Measurements from ENCODE around the gene TSPAN4. TPM values are rescaled to one million over a fixed set of nuclear protein-coding genes. Genes with fewer than 3 reads are reported as not detected.

Gene TSPAN4
- 23.2 TPM for polyA plus RNA-seq (2013)

- H3K4me3 ChIP-seq (ENCODE audit: control insufficient read depth in 1 of 7, extremely low read depth in 1 of 7, insufficient read depth in 4 of 7, low read depth in 2 of 7, low read length in 6 of 7): peak within 1 kb of the TSS; percentile 81 to 99 (median 88)
- H3K36me3 ChIP-seq (ENCODE audit: control insufficient read depth in 4 of 4, insufficient read depth in 4 of 4, low read length in 3 of 4): peaks cover 2 to 32% (median 23%) of the 10 kb centered on the region in 4 experiments
- under 1% methylated on average over 62 of the region's 87 CpGs for WGBS (ENCODE audit: insufficient coverage)
- peak within 1 kb of the TSS; percentile 84 to 95 for H3K27ac ChIP-seq (ENCODE audit: insufficient read depth in 1 of 2, low read depth in 1 of 2, low read length in 2 of 2, poor library complexity in 1 of 2, severe bottlenecking in 2 of 2)
- no peaks in the 10 kb centered on the region for H3K9me3 ChIP-seq (ENCODE audit: control extremely low read depth in 1 of 5, control insufficient read depth in 4 of 5, insufficient read depth in 2 of 5, low read depth in 1 of 5, low read length in 4 of 5)
- POLR2A ChIA-PET: interaction anchor here (0.6 to 4.2 kb wide), 8 partner anchors 8 to 33 kb away, joined by 3 to 19 read pairs (median 4); partner anchors contain the start of genes CD151 and PNPLA2
- CTCF ChIA-PET: interaction anchor here (1.0 to 2.4 kb wide), 4 partner anchors 9 to 29 kb away, joined by 4 to 8 read pairs (median 4); partner anchors contain the start of gene PNPLA2
- peak; percentile 84 to 93 (median 92) for DNase-seq
- peaks cover 0 to 52% (median 51%) of the 10 kb centered on the region in 4 experiments for H3K4me1 ChIP-seq (ENCODE audit: control extremely low read depth in 1 of 4, control insufficient read depth in 4 of 4, insufficient read depth in 4 of 4, low read length in 3 of 4)
- H3K27me3 ChIP-seq (replicated peaks in 2 of 5; ENCODE audit: control insufficient read depth in 4 of 5, insufficient read depth in 5 of 5, low read length in 4 of 5): no peaks in the 10 kb centered on the region
Observed at GRCh38 chr11:842370-843002, at the start of gene TSPAN4, which contains the start of gene POLR2L. Gene TSPAN4, plus strand, starts transcription at chr11:842852. Its CDS starts 7,453 bp downstream, at chr11:850305. Gene POLR2L, minus strand, starts transcription at chr11:842529. Its CDS starts 21 bp downstream, at chr11:842508.

- peaks cover 4 to 32% (median 27%) of the 10 kb centered on the region in 4 experiments for H3K4me1 ChIP-seq (ENCODE audit: control extremely low read depth in 1 of 4, control insufficient read depth in 4 of 4, insufficient read depth in 4 of 4, low read length in 3 of 4)
- ChIA-PET POLR2A (no interaction called here), CTCF (interaction anchor here (0.7 kb wide), 1 partner anchor 65 kb away, joined by 3 read pairs; no protein-coding TSS in a partner anchor)
- no peak for DNase-seq
- H3K4me3 ChIP-seq (ENCODE audit: control insufficient read depth in 1 of 7, extremely low read depth in 1 of 7, insufficient read depth in 4 of 7, low read depth in 2 of 7, low read length in 6 of 7): no peak overlapping the region
- no peak overlapping the region for H3K27ac ChIP-seq (ENCODE audit: insufficient read depth in 1 of 2, low read depth in 1 of 2, low read length in 2 of 2, poor library complexity in 1 of 2, severe bottlenecking in 2 of 2)
- peaks cover 4 to 34% (median 20%) of the 10 kb centered on the region in 4 experiments for H3K36me3 ChIP-seq (ENCODE audit: control insufficient read depth in 4 of 4, insufficient read depth in 4 of 4, low read length in 3 of 4)
- peaks cover 0 to 30% (median 9%) of the 10 kb centered on the region in 5 experiments for H3K27me3 ChIP-seq (replicated peaks in 2 of 5; ENCODE audit: control insufficient read depth in 4 of 5, insufficient read depth in 5 of 5, low read length in 4 of 5)
- WGBS (ENCODE audit: insufficient coverage): 95% methylated on average over 10 of the region's 13 CpGs
- no peaks in the 10 kb centered on the region for H3K9me3 ChIP-seq (ENCODE audit: control extremely low read depth in 1 of 5, control insufficient read depth in 4 of 5, insufficient read depth in 2 of 5, low read depth in 1 of 5, low read length in 4 of 5)
Observed at GRCh38 chr11:792873-793272, 49.8 kb upstream of the TSPAN4 start.

- no peak for DNase-seq
- Histone ChIP-seq H3K27me3 (replicated peaks in 2 of 5; ENCODE audit: control insufficient read depth in 4 of 5, insufficient read depth in 5 of 5, low read length in 4 of 5) (peaks cover 0 to 25% (median 9%) of the 10 kb centered on the region in 5 experiments), H3K27ac (ENCODE audit: insufficient read depth in 1 of 2, low read depth in 1 of 2, low read length in 2 of 2, poor library complexity in 1 of 2, severe bottlenecking in 2 of 2) (no peak overlapping the region), H3K9me3 (ENCODE audit: control extremely low read depth in 1 of 5, control insufficient read depth in 4 of 5, insufficient read depth in 2 of 5, low read depth in 1 of 5, low read length in 4 of 5) (no peaks in the 10 kb centered on the region), H3K4me1 (ENCODE audit: control extremely low read depth in 1 of 4, control insufficient read depth in 4 of 4, insufficient read depth in 4 of 4, low read length in 3 of 4) (peaks cover 4 to 30% (median 26%) of the 10 kb centered on the region in 4 experiments), H3K4me3 (ENCODE audit: control insufficient read depth in 1 of 7, extremely low read depth in 1 of 7, insufficient read depth in 4 of 7, low read depth in 2 of 7, low read length in 6 of 7) (no peak overlapping the region), H3K36me3 (ENCODE audit: control insufficient read depth in 4 of 4, insufficient read depth in 4 of 4, low read length in 3 of 4) (peaks cover 4 to 34% (median 20%) of the 10 kb centered on the region in 4 experiments)
- WGBS (ENCODE audit: insufficient coverage): 95% methylated on average over 7 of the region's 7 CpGs
- ChIA-PET POLR2A (no interaction called here), CTCF (interaction anchor here (0.7 kb wide), 1 partner anchor 66 kb away, joined by 3 read pairs; no protein-coding TSS in a partner anchor)
Observed at GRCh38 chr11:793556-793955, 49.1 kb upstream of the TSPAN4 start.

GRCh38 chr11:794013-794765 is 48.5 kb upstream of the TSPAN4 start:
- WGBS (ENCODE audit: insufficient coverage): 96% methylated on average over 28 of the region's 31 CpGs
- H3K4me1 ChIP-seq (ENCODE audit: control extremely low read depth in 1 of 4, control insufficient read depth in 4 of 4, insufficient read depth in 4 of 4, low read length in 3 of 4): peaks cover 4 to 30% (median 26%) of the 10 kb centered on the region in 4 experiments
- DNase-seq: no peak
- peaks cover 4 to 35% (median 20%) of the 10 kb centered on the region in 4 experiments for H3K36me3 ChIP-seq (ENCODE audit: control insufficient read depth in 4 of 4, insufficient read depth in 4 of 4, low read length in 3 of 4)
- H3K27ac ChIP-seq (ENCODE audit: insufficient read depth in 1 of 2, low read depth in 1 of 2, low read length in 2 of 2, poor library complexity in 1 of 2, severe bottlenecking in 2 of 2): no peak overlapping the region
- peaks cover 0 to 19% (median 6%) of the 10 kb centered on the region in 5 experiments for H3K27me3 ChIP-seq (replicated peaks in 2 of 5; ENCODE audit: control insufficient read depth in 4 of 5, insufficient read depth in 5 of 5, low read length in 4 of 5)
- ChIA-PET POLR2A (no interaction called here), CTCF (interaction anchor here (0.9 kb wide), 1 partner anchor 15 kb away, joined by 3 read pairs; no protein-coding TSS in a partner anchor)
- H3K4me3 ChIP-seq (ENCODE audit: control insufficient read depth in 1 of 7, extremely low read depth in 1 of 7, insufficient read depth in 4 of 7, low read depth in 2 of 7, low read length in 6 of 7): no peak overlapping the region
- no peaks in the 10 kb centered on the region for H3K9me3 ChIP-seq (ENCODE audit: control extremely low read depth in 1 of 5, control insufficient read depth in 4 of 5, insufficient read depth in 2 of 5, low read depth in 1 of 5, low read length in 4 of 5)

- DNase-seq: no peak
- Histone ChIP-seq H3K9me3 (ENCODE audit: control extremely low read depth in 1 of 5, control insufficient read depth in 4 of 5, insufficient read depth in 2 of 5, low read depth in 1 of 5, low read length in 4 of 5) (no peaks in the 10 kb centered on the region), H3K27ac (ENCODE audit: insufficient read depth in 1 of 2, low read depth in 1 of 2, low read length in 2 of 2, poor library complexity in 1 of 2, severe bottlenecking in 2 of 2) (peak overlapping the region in 1 of 2 experiments; percentile 66), H3K4me1 (ENCODE audit: control extremely low read depth in 1 of 4, control insufficient read depth in 4 of 4, insufficient read depth in 4 of 4, low read length in 3 of 4) (peaks cover 4 to 30% (median 26%) of the 10 kb centered on the region in 4 experiments), H3K4me3 (ENCODE audit: control insufficient read depth in 1 of 7, extremely low read depth in 1 of 7, insufficient read depth in 4 of 7, low read depth in 2 of 7, low read length in 6 of 7) (peak overlapping the region in 2 of 7 experiments; percentile 91 to 96), H3K36me3 (ENCODE audit: control insufficient read depth in 4 of 4, insufficient read depth in 4 of 4, low read length in 3 of 4) (peaks cover 4 to 44% (median 24%) of the 10 kb centered on the region in 4 experiments), H3K27me3 (replicated peaks in 2 of 5; ENCODE audit: control insufficient read depth in 4 of 5, insufficient read depth in 5 of 5, low read length in 4 of 5) (peaks cover 0 to 12% (median 2%) of the 10 kb centered on the region in 5 experiments)
- CTCF ChIA-PET: interaction anchor here (0.9 to 1.2 kb wide), 2 partner anchors 11 to 16 kb away, joined by 3 read pairs; no protein-coding TSS in a partner anchor
- POLR2A ChIA-PET: no interaction called here
- 83% methylated on average over 20 of the region's 38 CpGs for WGBS (ENCODE audit: insufficient coverage)
Observed at GRCh38 chr11:794766-795633, 47.7 kb upstream of the TSPAN4 start.
